ENCODE measurements around the gene NOTCH2NLA. TPM values are rescaled to one million over a fixed set of nuclear protein-coding genes. Genes with fewer than 3 reads are reported as not detected.
"Not testable (repeated sequence)": the region's sequence is repeated elsewhere in the genome, so short reads cannot be mapped to it uniquely, and the experiment has no call there.

The NOTCH2NLA gene
- polyA plus RNA-seq (2012; ENCODE audit: insufficient read depth, insufficient read length), result 5.2 TPM

DNA sequence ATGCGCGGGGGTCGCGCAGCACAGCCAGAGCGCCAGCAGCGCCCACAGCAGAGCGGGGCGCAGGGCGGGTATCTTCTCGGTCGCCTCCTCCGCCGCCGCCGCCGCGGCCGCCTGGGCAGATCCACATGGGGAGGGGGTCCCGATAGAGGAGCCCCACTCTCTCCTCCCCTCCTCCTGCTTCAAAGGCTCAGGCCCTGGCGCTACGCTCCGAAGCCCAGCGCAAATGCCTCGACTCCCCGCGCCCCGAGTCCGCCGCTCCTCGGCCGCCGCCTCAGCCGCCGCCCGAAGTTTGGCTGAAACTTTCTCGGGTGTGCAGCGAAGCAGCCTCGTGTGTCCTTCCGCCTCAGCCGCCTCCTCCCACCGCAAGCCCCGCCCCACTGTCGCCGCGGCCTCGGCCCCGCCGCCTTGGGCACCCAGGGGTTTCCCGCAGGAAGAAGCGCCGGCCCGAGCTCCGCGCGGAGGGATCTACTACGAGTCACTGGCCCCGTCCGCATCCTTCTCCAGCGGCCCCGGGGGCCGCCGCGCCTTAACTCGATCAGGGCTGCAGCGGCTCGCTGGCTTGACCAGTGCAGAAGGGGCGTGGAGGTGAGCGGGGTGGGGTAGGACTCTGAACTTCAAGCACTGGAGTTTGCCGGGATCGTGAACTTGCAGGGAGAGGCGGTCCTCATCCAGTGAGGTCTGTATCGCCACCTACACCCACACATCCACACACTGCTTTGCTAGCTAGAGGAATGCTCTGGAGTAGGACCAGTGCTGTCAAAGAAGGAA, at the start of gene NOTCH2NLA:
Gene NOTCH2NLA (minus strand): TSS at position 312 of the 768 bp plus-strand sequence. CDS start 39,684 bp downstream, outside the sequence.
- not testable (repeated sequence) for DNase-seq (ENCODE audit: low read depth, low spot score)
- peak within 1 kb of the TSS; percentile 40 for H3K4me3 ChIP-seq (ENCODE audit: low read length)

DNA sequence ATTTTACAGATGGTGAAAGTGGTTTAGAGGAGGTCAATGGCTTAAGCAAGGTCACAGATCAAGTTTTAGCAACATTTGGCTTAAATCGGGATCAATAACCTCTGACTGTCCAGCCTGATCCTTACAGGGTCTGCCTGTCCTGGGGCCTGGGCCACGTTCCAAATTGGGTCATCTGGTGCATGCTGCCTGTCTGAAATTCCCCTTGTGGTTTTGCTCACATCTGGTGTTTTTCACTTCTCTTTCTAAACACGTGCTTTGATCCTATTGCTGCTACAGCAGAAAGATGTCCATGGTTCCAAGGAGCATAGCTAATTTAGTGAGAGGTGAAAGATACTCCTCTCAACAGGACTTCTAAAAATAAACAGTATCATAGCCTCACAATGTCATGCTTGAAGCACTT, 49.5 kb upstream of the NOTCH2NLA start:
- not testable (repeated sequence) for H3K4me3 ChIP-seq (ENCODE audit: low read length); DNase-seq (ENCODE audit: low read depth, low spot score)

DNA sequence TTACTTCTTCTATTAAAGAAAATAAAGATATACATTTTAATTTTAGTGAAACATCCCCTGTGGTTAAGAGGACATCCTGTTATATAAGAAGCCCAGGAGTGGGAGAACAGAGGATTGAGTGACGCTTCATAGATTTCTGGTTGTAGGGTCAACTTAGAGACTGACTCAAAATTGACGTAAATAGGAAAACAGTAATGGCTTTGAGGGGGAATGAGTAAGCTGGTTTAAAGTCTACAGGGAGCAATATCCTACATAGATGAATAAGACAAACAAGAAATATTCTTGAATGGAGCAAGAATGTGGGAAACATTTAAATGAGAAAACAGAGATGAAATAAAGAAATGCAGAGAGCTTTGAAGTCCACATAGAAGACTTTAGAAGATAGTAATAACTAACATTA, 48.3 kb upstream of the NOTCH2NLA start:
- not testable (repeated sequence) for DNase-seq (ENCODE audit: low read depth, low spot score); H3K4me3 ChIP-seq (ENCODE audit: low read length)

DNA sequence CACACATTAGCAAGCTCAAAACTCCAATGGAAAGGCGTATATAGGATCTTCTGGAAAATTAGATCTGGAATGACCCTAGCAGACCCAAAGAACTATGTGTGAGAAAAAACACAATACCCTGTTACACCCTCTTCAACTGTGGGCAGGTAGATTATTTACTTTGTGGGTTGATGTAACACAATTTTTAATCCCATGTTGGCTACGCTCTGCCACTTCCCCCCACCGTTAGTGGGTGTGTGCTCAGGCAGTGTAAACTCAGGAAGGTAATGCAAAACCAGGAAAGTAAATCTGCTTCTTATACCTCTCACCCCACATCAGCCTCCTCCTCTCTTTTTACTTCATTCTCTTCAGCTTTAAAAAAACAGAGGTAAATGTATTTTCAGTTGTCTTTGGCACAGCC, 45.3 kb upstream of the NOTCH2NLA start:
- not testable (repeated sequence) for DNase-seq (ENCODE audit: low read depth, low spot score); H3K4me3 ChIP-seq (ENCODE audit: low read length)

DNA sequence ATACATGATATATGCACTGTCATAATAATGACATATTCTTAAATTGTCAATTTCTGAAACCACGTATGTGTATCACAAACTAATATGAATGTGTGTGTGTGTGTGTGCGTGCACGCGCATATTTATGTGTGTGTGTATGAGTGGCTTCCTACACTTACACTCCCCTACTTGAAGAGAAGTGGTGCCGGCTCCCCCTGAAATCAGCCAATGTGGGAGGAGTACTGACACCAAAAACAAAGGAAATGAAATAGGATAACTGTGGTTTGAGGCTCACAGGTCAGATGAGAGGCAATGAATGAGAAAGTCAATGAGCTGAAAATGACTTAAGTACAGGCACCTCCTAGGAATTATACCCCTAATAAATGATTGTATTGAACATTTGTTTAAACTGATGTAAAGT, 44.4 kb upstream of the NOTCH2NLA start:
- DNase-seq (ENCODE audit: low read depth, low spot score); H3K4me3 ChIP-seq (ENCODE audit: low read length): not testable (repeated sequence)

DNA sequence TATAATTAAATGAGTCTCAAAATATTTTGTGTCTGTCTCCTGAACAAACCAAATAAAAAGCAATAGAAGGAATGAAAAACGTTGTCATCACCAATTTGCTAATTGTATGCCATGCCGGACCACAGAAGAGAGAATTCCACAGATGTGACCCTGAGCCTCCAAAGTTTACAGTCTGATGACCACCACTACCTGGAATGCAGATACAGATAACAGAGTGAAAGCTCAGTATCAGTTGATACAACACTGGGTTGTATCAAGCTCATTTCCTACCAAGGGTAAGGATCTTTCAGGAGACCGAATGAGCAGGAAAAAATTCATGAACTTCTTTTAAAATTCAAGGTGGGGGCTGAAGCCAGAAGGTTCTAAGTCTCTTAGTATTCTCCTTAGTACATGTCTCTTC, 43.9 kb upstream of the NOTCH2NLA start:
- DNase-seq (ENCODE audit: low read depth, low spot score); H3K4me3 ChIP-seq (ENCODE audit: low read length): not testable (repeated sequence)

DNA sequence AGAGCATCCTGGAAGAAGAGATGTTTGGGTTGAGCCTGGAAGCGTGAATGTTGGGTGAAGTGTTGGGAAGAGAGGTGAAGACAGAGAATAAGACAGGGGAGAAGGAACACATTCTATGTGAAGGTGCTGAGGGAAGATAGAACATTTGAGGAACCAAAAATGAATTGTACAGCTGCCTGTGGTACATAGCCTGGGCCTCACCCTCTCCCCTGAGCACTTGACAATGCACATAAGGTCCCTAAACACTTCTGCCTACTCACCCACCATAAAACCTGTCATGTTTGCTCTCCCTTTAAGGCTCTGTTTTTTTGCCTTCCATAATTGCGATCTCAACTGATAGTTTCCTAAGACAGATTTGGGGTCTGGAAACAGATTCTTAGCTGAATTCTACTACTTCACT, 43.2 kb upstream of the NOTCH2NLA start:
- not testable (repeated sequence) for H3K4me3 ChIP-seq (ENCODE audit: low read length); DNase-seq (ENCODE audit: low read depth, low spot score)

DNA sequence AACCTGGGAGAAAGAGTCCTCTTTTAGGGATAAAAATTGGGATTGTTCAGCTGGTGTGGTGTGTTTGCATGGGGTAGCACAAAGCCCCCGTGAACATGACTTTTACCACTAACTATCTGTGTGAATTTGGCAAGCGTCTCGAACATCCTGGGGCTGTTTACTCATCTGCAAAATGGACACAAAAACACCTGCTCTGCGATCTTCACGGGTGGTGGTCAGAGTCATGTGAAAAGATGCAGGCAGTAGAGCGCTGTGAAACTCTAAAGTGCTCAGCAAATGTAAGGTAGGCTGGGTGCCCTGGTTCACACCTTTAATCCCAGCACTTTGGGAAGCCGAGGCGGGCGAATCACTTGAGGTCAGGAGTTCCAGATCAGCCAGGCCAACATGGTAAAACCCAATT, 41.3 kb upstream of the NOTCH2NLA start:
- not testable (repeated sequence) for H3K4me3 ChIP-seq (ENCODE audit: low read length); DNase-seq (ENCODE audit: low read depth, low spot score)

DNA sequence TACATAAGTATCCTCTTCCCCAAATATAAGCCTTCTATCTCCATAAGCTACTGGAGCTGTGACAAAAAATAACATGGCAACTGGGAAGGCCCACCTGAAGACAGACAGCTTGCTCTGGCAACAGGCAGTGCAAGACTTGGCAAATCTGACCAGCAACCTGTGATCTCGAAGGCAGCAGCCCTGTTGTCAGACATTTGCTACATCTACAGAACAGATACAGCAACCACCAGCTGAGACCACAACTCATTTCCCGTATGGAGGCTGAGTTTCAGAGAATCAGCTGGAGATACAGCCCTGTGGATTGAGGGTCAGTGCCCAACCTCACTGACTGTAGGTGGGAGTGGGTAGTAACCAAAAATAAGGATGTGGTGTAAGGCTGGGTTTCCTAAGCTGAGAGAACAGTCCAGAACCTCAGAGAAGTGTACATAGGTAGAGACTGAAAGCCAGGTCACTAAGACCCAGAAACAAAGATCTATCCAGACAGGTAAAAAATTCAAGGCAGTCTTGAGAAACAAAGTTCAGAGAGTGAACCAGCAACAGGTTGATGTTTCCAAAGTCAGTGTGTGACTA, 37.4 kb upstream of the NOTCH2NLA start:
- not testable (repeated sequence) for H3K4me3 ChIP-seq (ENCODE audit: low read length); DNase-seq (ENCODE audit: low read depth, low spot score)

DNA sequence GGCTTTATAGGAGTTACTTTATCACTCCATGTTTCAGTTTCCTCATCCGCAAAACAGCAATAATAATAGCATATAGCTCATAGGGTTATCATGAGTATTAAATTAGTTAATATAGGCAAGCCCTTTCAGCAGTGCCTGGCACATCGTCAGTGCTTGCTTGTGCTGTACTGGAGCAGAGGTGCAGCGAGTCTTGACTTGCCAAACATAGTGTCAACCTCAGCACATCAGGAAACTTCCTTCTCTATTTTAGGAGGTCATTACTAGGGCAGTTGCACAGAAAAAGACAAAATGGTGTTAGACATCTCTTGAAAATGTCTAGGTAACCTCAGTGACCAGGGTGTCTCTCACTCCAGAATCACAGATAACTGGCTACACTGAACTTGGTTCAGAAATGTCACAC, 35.9 kb upstream of the NOTCH2NLA start:
- DNase-seq (ENCODE audit: low read depth, low spot score); H3K4me3 ChIP-seq (ENCODE audit: low read length): not testable (repeated sequence)

DNA sequence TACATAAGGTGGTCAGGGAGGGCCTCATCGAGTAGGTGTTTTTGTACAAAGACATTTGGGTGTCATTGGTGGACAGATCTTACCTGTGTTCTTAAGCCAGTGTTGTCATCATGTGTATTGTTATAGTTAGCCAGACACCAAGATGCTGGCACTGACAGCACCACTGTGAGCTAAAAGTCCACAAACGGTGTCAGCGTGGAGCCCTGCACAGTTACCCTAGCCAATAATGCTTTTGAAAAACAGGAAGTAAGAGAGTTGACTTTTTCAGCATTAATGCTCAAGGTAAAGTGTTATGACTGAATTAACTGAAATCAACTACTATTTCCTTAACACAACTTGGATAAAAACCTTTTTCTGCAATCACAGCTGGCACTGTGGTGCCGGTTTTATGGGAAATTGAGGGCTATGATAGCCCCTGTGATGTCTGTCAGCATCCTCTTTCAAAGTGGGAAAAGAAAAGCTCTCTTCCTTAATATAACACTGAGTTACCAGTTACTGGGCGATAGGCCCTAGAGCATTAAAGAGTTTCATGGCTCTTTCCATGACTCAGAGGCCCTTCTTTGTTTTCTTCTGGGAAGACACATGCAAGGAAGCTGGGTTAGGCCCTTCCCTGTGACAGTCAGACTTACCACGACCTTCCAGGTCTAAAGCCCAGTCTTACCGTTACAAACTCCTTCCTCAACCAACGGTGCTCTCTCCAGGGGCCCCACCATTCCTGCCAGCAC, 31.3 kb upstream of the NOTCH2NLA start:
- not testable (repeated sequence) for H3K4me3 ChIP-seq (ENCODE audit: low read length); DNase-seq (ENCODE audit: low read depth, low spot score)

DNA sequence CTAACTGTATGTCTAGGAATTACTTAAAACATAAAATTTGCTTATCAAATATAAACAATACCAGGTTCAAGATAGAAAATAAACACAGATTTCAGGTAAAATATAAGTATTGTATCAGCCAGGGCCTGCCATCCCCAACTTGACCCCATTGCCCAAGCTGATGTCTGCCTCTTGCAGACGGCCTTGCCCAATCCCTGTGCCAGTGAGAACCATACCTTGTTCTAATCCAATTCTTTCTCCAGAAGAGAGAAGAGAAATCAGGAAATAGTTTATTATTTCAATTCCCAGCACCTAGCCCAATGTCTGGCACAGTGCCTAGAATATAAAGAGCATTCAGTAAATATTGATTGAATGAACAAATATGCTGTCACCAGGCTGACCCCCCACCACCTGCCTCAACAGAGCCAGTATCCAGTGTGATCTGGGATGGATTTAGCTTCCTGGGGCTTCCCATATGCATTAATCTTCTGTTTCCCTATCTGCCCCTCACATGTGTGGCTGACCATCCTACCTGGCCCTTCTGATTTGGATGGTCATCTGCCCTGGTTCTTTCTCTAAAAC, 29.3 kb upstream of the NOTCH2NLA start:
- H3K4me3 ChIP-seq (ENCODE audit: low read length); DNase-seq (ENCODE audit: low read depth, low spot score): not testable (repeated sequence)

DNA sequence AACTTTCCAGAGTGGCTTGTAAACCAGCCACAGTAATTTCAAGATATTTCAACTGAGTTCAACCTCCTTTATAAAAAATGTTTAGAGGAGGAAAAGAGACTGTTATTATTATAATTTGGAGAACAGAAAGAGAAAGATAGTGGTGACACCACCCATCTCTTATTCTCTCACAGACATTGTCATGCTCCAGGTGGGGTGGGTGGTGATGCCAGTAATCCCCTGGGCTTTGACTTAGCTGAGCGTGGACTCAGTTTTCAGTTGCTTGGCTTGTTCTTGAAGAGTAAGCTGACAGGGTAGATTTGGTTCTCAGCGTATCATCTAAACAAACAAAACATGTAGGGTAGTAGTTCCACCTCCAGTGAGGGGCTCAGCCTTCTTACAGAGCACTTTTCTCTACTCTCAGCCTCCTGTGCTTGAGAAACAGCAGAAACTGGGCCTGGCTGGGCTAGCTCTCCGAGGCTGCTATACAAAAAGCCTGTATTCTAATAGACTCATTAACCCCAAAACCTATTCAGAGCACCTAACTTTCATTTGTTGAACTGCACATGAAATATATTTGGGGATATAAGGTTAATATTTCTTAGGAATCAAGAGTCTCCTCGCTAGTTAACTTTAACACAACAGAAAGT, 25.9 kb upstream of the NOTCH2NLA start:
- DNase-seq (ENCODE audit: low read depth, low spot score), result not testable (repeated sequence)

DNA sequence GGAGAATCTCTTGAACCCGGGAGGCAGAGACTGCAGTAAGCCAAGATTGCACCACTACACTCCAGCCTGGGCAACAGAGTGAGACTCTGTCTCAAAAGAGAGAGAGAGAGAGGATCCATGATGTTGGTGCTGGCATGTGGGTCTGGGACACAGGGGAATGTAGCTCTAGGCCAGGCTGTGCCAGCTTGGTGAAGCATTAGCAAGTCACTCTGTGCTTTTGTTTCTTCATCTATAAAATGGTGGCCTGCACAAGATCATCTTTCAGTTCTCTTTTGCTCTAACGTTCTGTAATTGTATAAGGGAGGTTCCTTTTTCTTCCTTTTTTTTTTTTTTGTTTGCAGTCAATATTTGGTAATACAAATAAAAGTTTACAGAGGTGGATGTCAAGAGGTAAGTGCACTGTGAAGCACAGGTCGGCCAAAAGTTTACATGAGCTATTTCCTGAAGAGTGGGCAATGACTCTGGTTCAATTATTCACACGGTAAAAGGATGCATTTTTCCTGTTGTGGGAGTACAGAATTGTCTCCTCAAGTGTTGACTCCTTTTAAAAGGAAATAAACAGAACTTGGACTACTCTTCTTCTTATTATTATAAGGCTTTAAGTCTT, 24.5 kb upstream of the NOTCH2NLA start:
- not testable (repeated sequence) for DNase-seq (ENCODE audit: low read depth, low spot score); H3K4me3 ChIP-seq (ENCODE audit: low read length)

More for the DNA sequence above, 25.9 kb upstream of the NOTCH2NLA start:
- H3K4me3 ChIP-seq (ENCODE audit: low read length), result not testable (repeated sequence)

DNA sequence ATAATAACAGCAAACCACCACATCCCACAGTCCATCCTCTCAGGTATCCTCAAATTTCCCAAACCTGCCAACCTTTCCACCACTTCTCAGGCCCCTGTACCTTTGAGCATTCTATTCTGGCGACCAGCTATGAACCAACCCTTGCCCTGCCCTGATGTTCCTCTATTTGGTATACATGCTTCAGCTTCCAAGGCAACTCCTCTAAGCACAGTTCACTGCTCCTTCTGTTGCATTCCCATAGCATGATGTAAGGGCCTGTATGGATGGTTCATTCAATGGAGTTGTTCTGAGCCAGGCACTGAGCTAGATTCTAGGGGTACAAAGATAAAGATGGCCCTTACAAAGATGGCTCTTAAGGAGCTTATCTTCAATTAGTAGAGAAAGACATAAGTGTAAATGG, 22.7 kb upstream of the NOTCH2NLA start:
- not testable (repeated sequence) for DNase-seq (ENCODE audit: low read depth, low spot score); H3K4me3 ChIP-seq (ENCODE audit: low read length)

DNA sequence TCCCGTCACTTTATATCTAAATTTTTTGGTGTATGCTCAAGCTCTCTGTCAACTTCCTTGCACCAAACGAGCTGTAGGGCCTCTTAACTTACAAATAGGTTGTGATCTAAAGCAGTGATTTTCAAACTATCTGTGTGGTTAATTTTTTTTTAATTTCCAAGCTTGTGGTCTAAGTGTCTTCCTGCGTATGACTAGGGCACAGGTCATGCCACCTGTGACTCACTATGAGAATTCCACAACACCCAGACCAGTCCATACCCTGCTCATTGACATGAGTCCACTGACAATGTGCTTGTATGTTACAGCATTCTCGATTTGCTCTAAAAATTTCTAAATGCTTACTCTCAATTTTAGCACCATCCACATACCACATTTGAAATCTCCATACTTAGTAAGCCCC, 19.8 kb upstream of the NOTCH2NLA start:
- DNase-seq (ENCODE audit: low read depth, low spot score), result not testable (repeated sequence)

DNA sequence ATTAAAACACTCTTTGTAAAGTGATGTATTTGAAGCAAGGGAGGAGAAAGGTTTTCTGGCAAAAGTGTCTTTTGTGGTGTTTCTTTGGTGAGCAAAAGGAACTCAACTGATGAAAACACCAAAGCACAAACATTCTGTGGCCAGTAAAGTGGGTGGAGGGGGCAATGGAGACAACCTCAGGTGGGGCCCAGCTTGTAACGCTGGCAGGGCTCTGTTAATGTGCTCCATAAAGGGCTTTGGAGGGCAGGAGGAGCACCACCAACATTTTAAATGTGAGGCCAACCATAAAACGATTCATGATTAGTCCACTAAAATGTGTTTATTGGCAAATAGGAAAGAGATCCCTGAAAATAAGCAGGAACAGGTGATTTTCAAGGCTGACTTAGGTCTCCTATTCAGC, 7.8 kb upstream of the NOTCH2NLA start:
- not testable (repeated sequence) for H3K4me3 ChIP-seq (ENCODE audit: low read length); DNase-seq (ENCODE audit: low read depth, low spot score)

More for the DNA sequence above, 19.8 kb upstream of the NOTCH2NLA start:
- not testable (repeated sequence) for H3K4me3 ChIP-seq (ENCODE audit: low read length)

DNA sequence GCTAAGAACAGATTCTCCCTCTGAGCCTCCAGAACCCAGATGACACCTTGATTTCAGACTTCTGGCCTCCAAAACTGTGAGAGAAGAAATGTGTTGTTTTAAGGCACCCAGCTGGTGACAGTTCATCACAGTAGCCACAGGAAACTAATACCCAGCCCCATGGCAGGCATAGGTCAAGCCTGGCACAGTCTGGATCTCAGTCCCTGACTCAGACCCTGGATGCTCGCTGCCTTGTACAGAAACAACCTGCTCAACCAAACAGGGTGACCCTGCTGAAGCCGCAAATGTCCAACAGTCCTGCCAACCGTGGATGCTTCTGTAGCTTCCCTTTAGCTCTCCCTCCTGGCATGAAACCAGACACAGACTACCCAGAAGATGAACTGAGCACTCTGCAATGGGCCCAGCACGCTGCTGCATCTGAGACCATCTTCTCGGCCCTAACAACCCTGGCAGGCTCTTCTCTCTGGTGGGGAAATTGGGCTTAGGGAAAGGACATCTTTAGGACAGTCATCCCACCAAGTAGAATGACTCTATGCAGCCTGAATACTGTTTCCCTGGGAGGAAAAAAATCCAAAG, 7.3 kb upstream of the NOTCH2NLA start:
- H3K4me3 ChIP-seq (ENCODE audit: low read length); DNase-seq (ENCODE audit: low read depth, low spot score): not testable (repeated sequence)

Data from Jurkat, Clone E6-1 (cell line).